NCI-H82 treated with DMSO at 0.1 percent for 48 hours (cell line): ENCODE measurements around the gene GNAS-AS1.
"Not testable (repeated sequence)": the region's sequence is repeated elsewhere in the genome, so short reads cannot be mapped to it uniquely, and the experiment has no call there.

ENCODE experiments used
- DNase-seq: peaks from one replicate; lab custom pipeline; 2025; ENCODE audit not compliant: unreplicated experiment; lab: John Stamatoyannopoulos, UW

The GNAS-AS1 gene

GRCh38 chr20:58837717-58838116 is 13.0 kb downstream of the GNAS-AS1 start:
- DNase-seq = no peak

DNA sequence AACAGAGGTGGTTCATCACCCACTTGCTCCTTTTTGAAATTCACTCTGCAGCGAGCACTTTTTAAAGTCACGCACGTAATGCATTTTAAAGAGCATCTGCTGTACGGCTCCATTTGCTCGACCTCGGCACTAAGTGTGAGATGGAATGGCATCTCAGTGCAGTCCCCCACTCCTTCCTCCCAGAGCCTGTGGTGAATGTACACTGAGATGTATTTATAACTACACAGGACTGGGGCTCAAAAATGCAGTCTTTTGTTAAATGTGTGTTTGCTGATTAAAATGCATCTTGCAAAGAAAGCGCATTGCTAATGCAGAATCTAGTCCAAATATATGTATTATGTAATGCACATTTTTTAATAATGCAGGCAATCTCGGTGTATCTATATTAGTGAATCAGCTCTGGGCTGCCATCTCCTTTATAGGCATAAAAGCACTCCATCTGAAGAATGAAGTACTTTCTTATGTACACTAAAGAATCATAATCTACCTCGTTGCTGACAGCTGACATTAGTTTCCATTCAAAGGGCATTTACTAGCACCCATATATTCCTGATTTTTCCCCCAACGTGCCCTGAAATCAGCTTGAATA is 14.0 kb downstream of the GNAS-AS1 start:
- no peak for DNase-seq

DNA sequence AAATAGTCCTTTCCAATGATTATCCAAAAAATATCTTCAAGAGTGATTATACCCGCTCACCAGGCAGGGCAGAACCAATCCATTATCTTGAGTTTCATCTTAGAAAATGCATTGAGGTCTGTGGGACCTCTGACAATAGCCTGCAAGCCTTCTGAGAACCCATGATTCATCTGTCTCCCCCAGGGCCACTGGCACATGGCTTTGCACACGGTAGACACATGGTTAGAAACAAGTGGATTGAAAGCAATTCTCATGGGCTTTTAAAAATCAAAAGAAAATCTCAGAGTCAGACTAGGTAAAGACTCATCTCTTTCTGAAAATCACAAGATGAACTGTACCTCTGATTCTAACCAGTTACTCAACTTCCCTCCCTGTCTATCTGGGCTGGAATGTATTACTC is 15.5 kb downstream of the GNAS-AS1 start:
- no peak for DNase-seq

DNA sequence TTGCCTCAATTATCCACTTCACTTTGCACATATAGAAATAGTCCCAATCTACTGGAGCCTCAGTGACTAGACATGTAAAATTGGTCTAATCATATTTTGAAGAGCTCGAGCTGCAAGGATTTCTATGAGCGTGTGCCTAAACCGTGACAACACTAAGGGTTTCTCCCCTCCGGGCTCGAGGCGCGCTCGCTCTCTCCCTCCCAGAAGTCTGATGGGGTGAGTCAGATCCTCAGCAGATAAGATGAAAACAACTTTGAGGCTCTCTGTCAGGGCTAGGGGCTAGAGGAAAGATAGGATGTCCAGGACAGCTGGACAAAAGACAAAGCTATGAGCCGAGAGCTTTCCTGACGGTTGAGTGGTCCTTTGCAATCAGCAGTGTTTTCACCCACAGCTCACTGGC is 16.8 kb downstream of the GNAS-AS1 start:
- no peak for DNase-seq

- no peak for DNase-seq
Measured at GRCh38 chr20:58832457-58832856, 18.2 kb downstream of the GNAS-AS1 start.

DNA sequence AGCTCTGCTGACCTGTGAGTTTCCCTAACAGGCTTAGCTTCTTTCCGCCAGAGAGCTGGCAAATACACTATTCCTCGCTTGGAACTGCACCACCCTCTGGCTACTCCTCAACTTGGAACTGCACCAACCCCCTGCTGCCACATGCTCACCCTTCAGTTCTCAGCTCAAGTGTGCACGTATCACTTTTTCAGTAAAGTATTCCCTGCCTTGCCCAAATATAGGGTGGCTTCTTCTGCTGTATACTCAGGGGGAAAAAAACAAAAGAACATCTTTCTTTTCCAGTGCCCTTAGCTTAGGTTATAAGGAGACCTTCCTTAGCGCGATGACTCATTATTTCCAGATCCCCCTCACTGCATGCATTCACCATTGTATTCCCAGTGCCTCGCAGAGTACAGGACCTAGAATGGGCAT is 21.2 kb downstream of the GNAS-AS1 start:
- DNase-seq = no peak

DNA sequence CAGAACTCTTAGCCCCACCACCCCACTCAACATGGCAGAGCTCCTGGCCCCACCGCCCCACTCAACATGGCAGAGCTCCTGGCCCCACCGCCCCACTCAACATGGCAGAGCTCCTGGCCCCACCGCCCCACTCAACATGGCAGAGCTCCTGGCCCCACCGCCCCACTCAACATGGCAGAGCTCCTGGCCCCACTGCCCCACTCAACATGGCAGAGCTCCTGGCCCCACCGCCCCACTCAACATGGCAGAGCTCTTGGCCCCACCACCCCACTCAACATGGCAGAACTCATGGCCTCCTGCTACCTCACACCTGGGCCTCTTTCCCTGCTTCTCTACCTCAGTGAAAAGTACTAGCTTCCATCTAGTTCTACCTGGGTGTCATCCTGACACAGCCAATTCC is 21.9 kb downstream of the GNAS-AS1 start:
- not testable (repeated sequence) for DNase-seq

DNA sequence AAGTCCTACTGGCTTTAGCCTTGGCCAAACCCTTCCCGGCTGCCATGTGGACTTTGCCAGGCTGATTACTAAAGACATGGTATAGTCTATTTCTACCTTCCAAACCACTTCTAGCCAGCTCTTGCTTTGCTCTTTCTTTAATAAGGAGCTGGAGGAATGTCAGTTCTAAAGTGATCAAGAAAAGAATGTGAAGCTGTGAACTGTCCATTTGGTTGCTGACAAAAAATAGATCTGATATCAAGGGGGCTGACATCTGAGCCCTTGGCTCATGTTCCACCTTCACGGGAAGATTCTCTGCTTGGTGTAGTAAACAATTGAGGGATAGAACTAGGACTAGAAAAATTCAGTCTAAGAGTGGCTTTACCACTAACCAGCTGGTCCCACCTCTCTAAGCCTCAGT is 22.6 kb downstream of the GNAS-AS1 start:
- no peak for DNase-seq

DNA sequence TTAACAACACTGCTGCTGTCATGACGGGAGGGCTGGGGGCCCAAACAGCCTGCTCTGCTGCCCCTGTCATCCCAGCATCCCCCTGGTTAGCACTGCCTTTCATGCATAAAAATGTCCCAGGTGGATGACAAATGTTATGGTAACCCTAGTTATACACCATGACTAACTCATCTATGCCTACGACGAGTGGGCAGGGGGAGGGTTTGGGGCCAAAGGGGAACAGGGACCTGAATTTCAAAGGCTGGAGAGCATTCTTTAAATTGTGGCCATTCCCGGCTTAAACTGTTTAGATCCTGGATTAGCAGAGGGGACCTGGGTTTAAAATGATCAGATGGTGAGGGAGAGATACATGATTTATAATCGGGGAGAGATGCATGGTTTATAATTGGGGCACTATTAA is 24.4 kb downstream of the GNAS-AS1 start:
- DNase-seq = no peak

- no peak for DNase-seq
Measured at GRCh38 chr20:58825450-58825849, 25.3 kb downstream of the GNAS-AS1 start.

DNA sequence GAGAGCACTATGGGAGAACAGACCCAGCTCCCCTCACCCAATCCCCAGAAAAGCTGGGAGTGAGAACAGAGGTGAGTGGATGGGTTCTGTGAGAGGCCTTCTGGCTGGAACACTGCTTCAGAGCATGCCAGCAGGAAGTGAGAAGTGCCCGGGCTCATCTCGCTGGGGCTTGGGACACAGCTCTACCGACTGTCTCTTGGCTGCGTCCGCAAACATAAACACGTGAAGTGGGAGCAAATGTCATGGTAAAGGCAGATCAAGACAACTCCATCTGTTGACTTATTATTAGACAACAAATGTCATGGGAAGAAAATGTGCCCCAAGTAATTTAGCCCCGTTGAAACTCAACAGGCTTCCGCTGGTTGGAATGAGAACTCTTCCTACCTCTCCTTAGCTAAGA is 25.9 kb downstream of the GNAS-AS1 start:
- no peak for DNase-seq

- no peak for DNase-seq
Measured at GRCh38 chr20:58822748-58823730, 27.7 kb downstream of the GNAS-AS1 start.

- no peak for DNase-seq
Measured at GRCh38 chr20:58822149-58822548, 28.6 kb downstream of the GNAS-AS1 start.

DNA sequence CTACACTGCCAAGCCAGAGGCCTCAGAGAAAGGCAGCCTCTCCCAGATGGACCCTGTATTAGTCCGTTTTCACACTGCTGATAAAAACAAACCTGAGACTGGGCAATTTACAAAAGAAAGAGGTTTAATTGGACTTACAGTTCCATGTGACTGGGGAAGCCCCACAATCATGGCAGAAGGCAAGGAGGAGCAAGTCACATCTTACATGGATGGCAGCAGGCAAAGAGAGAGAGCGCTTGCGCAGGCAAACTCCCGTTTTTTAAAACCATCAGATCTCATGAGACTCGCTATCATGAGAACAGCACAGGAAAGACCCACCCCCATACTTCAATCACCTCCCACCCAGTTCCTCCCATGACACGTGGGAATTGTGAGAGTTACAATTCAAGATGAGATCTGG is 30.2 kb downstream of the GNAS-AS1 start:
- not testable (repeated sequence) for DNase-seq

- no peak for DNase-seq
Measured at GRCh38 chr20:58819921-58820320, 30.8 kb downstream of the GNAS-AS1 start.

DNA sequence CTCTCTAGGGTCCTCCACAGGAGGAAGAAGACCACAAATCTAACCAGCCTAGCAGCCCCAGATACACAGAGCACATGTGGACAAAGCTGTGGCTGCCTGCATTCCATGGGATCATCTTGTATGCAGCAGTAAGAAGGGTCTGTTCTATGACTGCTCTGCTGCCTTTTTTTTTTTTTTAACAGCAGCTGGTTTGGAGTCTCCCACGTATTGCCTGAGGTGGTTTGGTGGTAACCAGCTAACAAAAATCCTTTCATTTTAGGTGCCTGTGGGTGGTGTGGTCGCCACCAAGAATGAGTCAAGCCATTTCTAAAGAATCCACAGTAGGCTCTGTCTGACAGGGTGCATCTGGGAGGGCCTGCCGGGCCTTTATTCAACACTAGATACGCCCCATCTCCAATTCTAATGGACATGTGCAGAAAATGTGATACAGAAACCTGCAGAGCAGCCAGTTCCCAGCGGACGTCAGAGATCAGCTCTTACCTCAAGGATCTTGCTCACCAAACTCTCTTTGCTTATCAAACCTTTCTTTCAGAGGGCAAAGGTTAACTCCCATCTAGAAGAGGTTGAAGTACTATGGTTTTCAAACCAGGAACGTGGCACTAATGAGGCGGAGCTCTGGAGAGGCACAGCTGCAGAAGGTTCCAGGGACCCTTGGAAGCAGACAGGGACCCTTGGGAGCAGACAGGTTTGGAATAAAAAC is 32.0 kb downstream of the GNAS-AS1 start:
- no peak for DNase-seq

DNA sequence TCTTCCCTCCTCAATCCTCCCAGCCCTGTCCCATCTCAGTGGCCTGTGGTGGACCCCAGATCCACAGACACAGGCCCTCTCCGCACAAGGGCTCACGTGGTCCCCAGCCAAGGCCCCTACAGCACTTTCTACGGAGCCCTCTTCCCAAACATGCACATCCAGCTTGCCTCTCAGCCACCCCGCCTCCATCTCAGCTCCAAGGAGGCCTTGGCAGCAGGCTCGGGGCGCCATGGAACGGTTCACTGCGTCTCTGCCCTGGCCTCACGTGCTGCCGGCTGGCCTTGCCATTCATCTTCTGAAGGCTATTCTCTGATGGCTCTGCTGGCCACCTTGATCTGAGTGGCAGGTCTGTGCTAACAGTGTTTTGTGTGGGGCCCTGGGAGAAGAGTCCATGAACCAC is 33.0 kb downstream of the GNAS-AS1 start:
- DNase-seq = no peak

DNA sequence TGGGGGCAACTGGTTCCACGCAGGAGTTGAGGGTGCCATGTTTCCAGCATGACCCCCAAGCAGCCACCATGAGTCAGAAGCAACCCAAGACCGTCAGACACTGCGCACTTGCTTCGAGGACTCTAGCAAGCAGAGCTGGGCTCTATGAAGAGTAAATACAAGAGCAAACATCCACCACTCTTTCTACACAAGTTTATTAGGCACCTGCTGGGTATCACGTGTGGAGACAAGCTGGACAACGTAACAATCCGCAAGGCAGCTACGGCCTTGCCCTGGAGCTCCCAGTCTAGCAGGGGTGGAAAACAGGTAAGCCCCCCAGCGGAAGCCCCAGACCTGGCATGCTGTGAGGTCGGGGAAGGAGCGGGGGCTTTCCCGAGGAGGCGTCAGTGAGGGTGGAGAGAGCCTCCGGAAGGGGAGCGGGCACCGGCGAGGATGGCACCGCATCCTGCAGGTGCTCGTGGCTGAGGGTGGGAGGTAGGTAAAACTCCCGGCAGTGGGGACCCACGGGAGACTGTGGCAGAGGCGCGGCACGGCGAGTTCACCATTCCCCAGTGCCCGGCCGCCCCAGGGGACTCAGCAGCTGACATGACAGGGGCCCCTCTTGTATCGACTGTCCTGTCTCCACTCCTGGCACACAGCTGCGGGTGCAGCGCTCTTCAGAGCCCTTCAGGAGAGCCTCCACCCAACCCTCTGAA is 33.6 kb downstream of the GNAS-AS1 start:
- DNase-seq = no peak

DNA sequence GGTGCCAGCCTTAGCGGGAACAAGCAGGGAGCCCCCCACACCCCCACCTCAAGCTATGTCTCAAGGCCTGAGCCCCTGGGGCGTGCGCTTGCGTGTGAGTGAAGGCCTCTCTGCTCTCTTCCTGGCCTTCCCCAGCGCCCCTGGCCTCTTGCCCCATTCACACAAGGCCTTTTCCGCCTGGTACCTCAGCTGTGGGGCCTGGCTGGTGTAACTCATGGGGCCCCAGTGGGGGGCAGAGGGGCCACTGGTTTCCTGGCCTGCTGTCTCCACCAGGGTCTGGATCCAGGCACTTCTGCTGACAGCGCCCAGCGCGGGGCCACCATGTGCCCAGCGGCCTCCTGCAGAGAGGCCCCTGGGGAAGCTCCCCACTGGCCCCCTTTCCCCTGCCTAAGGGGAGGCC is 34.7 kb downstream of the GNAS-AS1 start:
- DNase-seq = no peak

- DNase-seq = no peak
Measured at GRCh38 chr20:58815448-58815847, 35.3 kb downstream of the GNAS-AS1 start.

GRCh38 chr20:58813369-58813768 is 37.3 kb downstream of the GNAS-AS1 start:
- DNase-seq = no peak
